Measurements from ENCODE around the gene ZNF317. TPM values are rescaled to one million over a fixed set of nuclear protein-coding genes. Genes with fewer than 3 reads are reported as not detected.

ZNF317 gene
- total RNA-seq, 6 experiments from 2014 or later: 7.6 to 17.9 (median 12.1) TPM

DNA sequence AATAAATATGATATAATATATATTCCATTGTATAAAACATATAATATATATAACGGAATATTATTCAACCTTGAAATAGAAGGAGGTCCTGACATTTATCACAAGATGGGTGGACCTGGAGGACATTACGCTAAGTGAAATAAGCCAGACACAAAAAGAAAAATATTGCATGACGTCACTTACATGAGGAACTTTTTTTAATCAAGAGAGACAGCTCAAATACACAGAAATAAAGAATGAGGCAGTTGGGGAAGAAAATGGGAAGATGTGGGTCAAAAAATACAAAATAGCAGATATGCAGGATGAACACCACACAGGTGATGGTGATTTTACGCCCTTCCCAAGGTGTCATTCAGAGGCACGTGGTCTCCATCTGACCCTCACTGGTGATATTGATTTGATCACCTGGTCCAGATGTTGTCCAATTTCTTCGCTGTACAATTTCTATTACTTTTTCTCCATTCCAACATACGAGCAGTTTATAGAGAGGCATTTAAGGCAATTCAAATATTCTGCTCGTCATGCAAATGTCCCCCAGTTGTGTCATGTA, 513 bp upstream of the ZNF317 start:
- Histone ChIP-seq H3K9me3 (peaks cover 0 to 4% (median 1%) of the 10 kb centered on the region in 4 donors), H3K27ac (peak overlapping the region in 1 of 3 donors; percentile 78), H3K4me1 (peaks cover 0 to 14% (median 2%) of the 10 kb centered on the region in 4 donors), H3K27me3 (no peaks in the 10 kb centered on the region), H3K36me3 (peaks cover 0 to 2% (median 0%) of the 10 kb centered on the region in 4 donors), H3K4me3 (peak overlapping the region; percentile 85 to 93 (median 90))
- ATAC-seq: peak in 2 of 4 donors; percentile 4 to 9
- intact Hi-C loops (cut with DNase I): no loop called here
- DNase-seq: no peak
- 26% methylated on average over 8 of the region's 8 CpGs for WGBS (ENCODE audit: insufficient coverage, low coverage, low lambda C conversion rate, missing lambda C conversion rate)
- no peak for TF ChIP-seq POLR2A (IDR thresholded peaks at IDR 0.05)
- TF ChIP-seq, protein P1, sequence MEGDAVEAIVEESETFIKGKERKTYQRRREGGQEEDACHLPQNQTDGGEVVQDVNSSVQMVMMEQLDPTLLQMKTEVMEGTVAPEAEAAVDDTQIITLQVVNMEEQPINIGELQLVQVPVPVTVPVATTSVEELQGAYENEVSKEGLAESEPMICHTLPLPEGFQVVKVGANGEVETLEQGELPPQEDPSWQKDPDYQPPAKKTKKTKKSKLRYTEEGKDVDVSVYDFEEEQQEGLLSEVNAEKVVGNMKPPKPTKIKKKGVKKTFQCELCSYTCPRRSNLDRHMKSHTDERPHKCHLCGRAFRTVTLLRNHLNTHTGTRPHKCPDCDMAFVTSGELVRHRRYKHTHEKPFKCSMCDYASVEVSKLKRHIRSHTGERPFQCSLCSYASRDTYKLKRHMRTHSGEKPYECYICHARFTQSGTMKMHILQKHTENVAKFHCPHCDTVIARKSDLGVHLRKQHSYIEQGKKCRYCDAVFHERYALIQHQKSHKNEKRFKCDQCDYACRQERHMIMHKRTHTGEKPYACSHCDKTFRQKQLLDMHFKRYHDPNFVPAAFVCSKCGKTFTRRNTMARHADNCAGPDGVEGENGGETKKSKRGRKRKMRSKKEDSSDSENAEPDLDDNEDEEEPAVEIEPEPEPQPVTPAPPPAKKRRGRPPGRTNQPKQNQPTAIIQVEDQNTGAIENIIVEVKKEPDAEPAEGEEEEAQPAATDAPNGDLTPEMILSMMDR (IDR thresholded peaks at IDR 0.05): no peak

DNA sequence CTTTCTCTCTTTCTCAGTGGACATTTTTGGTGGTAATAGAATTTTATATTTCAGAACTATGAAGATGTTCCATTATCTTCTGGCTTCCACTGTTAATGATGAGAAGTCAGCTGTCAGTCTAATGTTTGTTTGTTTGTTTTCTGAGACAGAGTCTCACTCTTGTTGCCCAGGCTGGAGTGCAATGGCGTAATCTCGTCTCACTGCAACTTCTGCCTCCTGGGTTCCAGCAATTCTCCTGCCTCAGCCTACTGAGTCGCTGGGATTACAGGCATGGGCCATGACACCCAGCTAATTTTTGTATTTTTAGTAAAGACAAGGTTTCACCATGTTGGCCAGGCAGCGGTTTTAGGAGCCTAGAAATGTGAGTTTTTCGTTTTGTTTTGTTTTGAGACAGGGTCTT, 4.7 kb downstream of the ZNF317 start:
- 98% methylated on average over 5 of the region's 5 CpGs for WGBS (ENCODE audit: insufficient coverage, low coverage, low lambda C conversion rate, missing lambda C conversion rate)
- Histone ChIP-seq H3K36me3 (peaks cover 0 to 2% (median 0%) of the 10 kb centered on the region in 4 donors), H3K27me3 (no peaks in the 10 kb centered on the region), H3K9me3 (peaks cover 0 to 9% (median 3%) of the 10 kb centered on the region in 4 donors), H3K4me3 (no peak overlapping the region), H3K27ac (no peak overlapping the region), H3K4me1 (peaks cover 0 to 11% (median 2%) of the 10 kb centered on the region in 4 donors)
- no peak for DNase-seq
- ATAC-seq: no peak
- no peak for TF ChIP-seq POLR2A (IDR thresholded peaks at IDR 0.05)
- TF ChIP-seq, protein P1 (IDR thresholded peaks at IDR 0.05): no peak
- intact Hi-C loops (cut with DNase I): no loop called here

DNA sequence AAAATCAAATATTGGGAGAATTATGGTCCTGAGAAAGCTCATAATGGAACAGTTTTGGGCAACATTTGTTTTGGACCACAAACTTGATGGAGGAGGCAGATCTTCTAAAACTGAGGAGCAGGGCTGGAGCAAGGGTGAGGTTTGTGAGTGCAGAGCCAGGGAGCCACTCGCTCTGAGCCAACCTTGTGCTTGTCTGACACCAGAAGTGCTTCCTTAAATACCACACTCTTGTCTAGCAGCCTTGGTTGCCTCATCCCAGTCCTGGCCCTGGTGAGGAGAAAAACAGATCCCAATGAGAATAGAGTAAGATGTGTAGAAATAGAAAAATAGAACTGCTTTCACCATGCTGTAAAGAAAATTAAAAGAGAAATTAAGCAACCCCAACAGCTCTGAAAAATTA, 6.7 kb downstream of the ZNF317 start:
- TF ChIP-seq, protein P1 (IDR thresholded peaks at IDR 0.05): no peak
- TF ChIP-seq POLR2A (IDR thresholded peaks at IDR 0.05): no peak
- no peak for DNase-seq
- H3K27me3 ChIP-seq: no peaks in the 10 kb centered on the region
- no peak for ATAC-seq
- no peak overlapping the region for H3K4me3 ChIP-seq
- peaks cover 0 to 2% (median 0%) of the 10 kb centered on the region in 4 donors for H3K36me3 ChIP-seq
- intact Hi-C loops (cut with DNase I): no loop called here
- H3K4me1 ChIP-seq: peaks cover 0 to 4% (median 0%) of the 10 kb centered on the region in 4 donors
- 100% methylated on average over 1 of the region's 1 CpG for WGBS (ENCODE audit: insufficient coverage, low coverage, low lambda C conversion rate, missing lambda C conversion rate)
- peaks cover 0 to 9% (median 3%) of the 10 kb centered on the region in 4 donors for H3K9me3 ChIP-seq
- H3K27ac ChIP-seq: no peak overlapping the region

DNA sequence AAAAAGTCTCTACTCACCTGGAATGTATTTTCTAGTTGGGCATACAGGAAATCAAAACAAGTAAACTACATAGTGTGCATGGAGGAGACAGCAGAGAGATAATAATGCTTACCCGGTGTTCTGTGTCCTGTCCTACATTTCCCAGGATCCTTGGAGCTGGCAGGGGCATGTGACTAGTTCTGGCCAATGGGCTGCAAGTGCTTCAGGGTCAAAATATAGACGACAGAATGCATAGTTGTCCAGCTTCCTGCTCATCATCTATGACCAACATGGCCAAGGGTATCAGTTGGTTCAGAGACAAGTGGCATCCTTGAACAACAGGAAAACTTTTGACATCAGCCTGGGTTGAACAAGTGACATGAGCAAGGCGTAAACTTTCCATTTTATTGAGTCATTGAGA, 8.5 kb downstream of the ZNF317 start:
- Histone ChIP-seq H3K4me1 (no peaks in the 10 kb centered on the region), H3K36me3 (peaks cover 0 to 6% (median 0%) of the 10 kb centered on the region in 4 donors), H3K27me3 (no peaks in the 10 kb centered on the region), H3K9me3 (peaks cover 3 to 9% (median 4%) of the 10 kb centered on the region in 4 donors), H3K27ac (no peak overlapping the region), H3K4me3 (no peak overlapping the region)
- TF ChIP-seq, protein P1 (IDR thresholded peaks at IDR 0.05): no peak
- TF ChIP-seq POLR2A (IDR thresholded peaks at IDR 0.05): no peak
- ATAC-seq: no peak
- intact Hi-C loops (cut with DNase I): no loop called here
- DNase-seq: no peak
- 88% methylated on average over 2 of the region's 3 CpGs for WGBS (ENCODE audit: insufficient coverage, low coverage, low lambda C conversion rate, missing lambda C conversion rate)

Measured in right lobe of liver (tissue), 6 donors.